ENCODE data around the gene RAPGEF3. TPM values are rescaled to one million over a fixed set of nuclear protein-coding genes. Genes with fewer than 3 reads are reported as not detected.
A peak's percentile ranks its signal among the peaks of the same experiment; 100 is the strongest.

RAPGEF3 gene
- polyA plus RNA-seq, 1 experiment: 2.4 TPM

- POLR2A ChIA-PET: no interaction called here
- CTCF ChIA-PET: interaction anchor here (0.9 to 13.2 kb wide), 3 partner anchors 25 to 31 kb away, joined by 3 to 174 read pairs (median 3); no protein-coding TSS in a partner anchor
Observed at GRCh38 chr12:47804171-47804570, 45.5 kb upstream of the RAPGEF3 start.

GRCh38 chr12:47803191-47803875 lies 44.7 kb upstream of the RAPGEF3 start:
- peaks cover 19% of the 10 kb centered on the region for H3K36me3 ChIP-seq (ENCODE audit: control insufficient read depth, insufficient read depth, low read length)
- H3K27me3 ChIP-seq (ENCODE audit: control insufficient read depth, insufficient read depth, low read length): no peaks in the 10 kb centered on the region
- no peak for TF ChIP-seq CTCF (IDR thresholded peaks at IDR 0.05; ENCODE audit: insufficient read depth, low read depth, low read length)
- H3K4me3 ChIP-seq (ENCODE audit: low read depth, low read length): no peak overlapping the region
- ChIA-PET CTCF (interaction anchor here (2.0 to 13.2 kb wide), 3 partner anchors 22 to 88 kb away, joined by 5 to 174 read pairs (median 5); no protein-coding TSS in a partner anchor), POLR2A (no interaction called here)
- no peak for DNase-seq (ENCODE audit: low read depth)

More at GRCh38 chr12:47804171-47804570, 45.5 kb upstream of the RAPGEF3 start:
- peaks cover 15% of the 10 kb centered on the region for H3K36me3 ChIP-seq (ENCODE audit: control insufficient read depth, insufficient read depth, low read length)
- no peak for TF ChIP-seq CTCF (IDR thresholded peaks at IDR 0.05; ENCODE audit: insufficient read depth, low read depth, low read length)
- H3K27me3 ChIP-seq (ENCODE audit: control insufficient read depth, insufficient read depth, low read length): no peaks in the 10 kb centered on the region
- DNase-seq (ENCODE audit: low read depth): no peak
- no peak overlapping the region for H3K4me3 ChIP-seq (ENCODE audit: low read depth, low read length)

GRCh38 chr12:47802312-47802711 lies 43.6 kb upstream of the RAPGEF3 start:
- DNase-seq (ENCODE audit: low read depth): no peak
- peak; percentile 48 for TF ChIP-seq CTCF (IDR thresholded peaks at IDR 0.05; ENCODE audit: insufficient read depth, low read depth, low read length)
- peaks cover 27% of the 10 kb centered on the region for H3K36me3 ChIP-seq (ENCODE audit: control insufficient read depth, insufficient read depth, low read length)
- CTCF ChIA-PET: interaction anchor here (0.8 to 13.2 kb wide), 14 partner anchors 10 to 161 kb away, joined by 3 to 174 read pairs (median 4); partner anchors contain the start of gene TMEM106C
- H3K4me3 ChIP-seq (ENCODE audit: low read depth, low read length): no peak overlapping the region
- POLR2A ChIA-PET: no interaction called here
- H3K27me3 ChIP-seq (ENCODE audit: control insufficient read depth, insufficient read depth, low read length): no peaks in the 10 kb centered on the region

- no peak for DNase-seq (ENCODE audit: low read depth)
- H3K27me3 ChIP-seq (ENCODE audit: control insufficient read depth, insufficient read depth, low read length): no peaks in the 10 kb centered on the region
- H3K36me3 ChIP-seq (ENCODE audit: control insufficient read depth, insufficient read depth, low read length): peaks cover 31% of the 10 kb centered on the region
- no peak for TF ChIP-seq CTCF (IDR thresholded peaks at IDR 0.05; ENCODE audit: insufficient read depth, low read depth, low read length)
- CTCF ChIA-PET: interaction anchor here (0.8 to 13.2 kb wide), 15 partner anchors 9 to 161 kb away, joined by 3 to 174 read pairs (median 4); partner anchors contain the start of gene TMEM106C
- POLR2A ChIA-PET: no interaction called here
- no peak overlapping the region for H3K4me3 ChIP-seq (ENCODE audit: low read depth, low read length)
Observed at GRCh38 chr12:47801904-47802246, 43.2 kb upstream of the RAPGEF3 start.

GRCh38 chr12:47801170-47801903 lies 42.7 kb upstream of the RAPGEF3 start:
- TF ChIP-seq CTCF (IDR thresholded peaks at IDR 0.05; ENCODE audit: insufficient read depth, low read depth, low read length): peak; percentile 41
- Histone ChIP-seq H3K27me3 (ENCODE audit: control insufficient read depth, insufficient read depth, low read length) (no peaks in the 10 kb centered on the region), H3K4me3 (ENCODE audit: low read depth, low read length) (no peak overlapping the region), H3K36me3 (ENCODE audit: control insufficient read depth, insufficient read depth, low read length) (peaks cover 34% of the 10 kb centered on the region)
- ChIA-PET POLR2A (no interaction called here), CTCF (interaction anchor here (0.8 to 13.2 kb wide), 15 partner anchors 9 to 86 kb away, joined by 3 to 174 read pairs (median 4); no protein-coding TSS in a partner anchor)
- no peak for DNase-seq (ENCODE audit: low read depth)
